ENCODE measurements around the gene PDE2A. TPM values are rescaled to one million over a fixed set of nuclear protein-coding genes. Genes with fewer than 3 reads are reported as not detected.

PDE2A gene
- total and polyA plus RNA-seq, 2 of the 4 experiments (the other 2 are of a cell fraction): 0.02 TPM; not detected in 1

DNA sequence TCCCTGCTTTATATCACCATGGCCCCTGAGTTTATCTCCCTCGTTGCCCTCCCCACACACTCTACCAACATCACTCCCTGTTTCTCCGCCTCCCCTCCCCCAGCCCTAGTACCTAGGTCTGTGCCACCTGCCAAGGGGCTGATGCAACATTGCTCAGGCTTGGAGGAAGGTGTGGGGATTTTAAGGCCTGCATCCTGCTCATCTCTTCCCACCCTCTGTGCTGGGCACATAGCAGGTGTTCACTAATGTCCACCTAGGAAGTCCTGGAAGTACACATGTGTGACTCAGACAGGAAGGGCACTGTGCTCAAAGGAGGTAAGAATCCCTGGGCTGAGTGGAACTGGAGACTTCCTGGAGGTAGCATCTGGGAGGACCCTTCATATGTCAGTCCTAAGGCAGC lies 37.0 kb downstream of the PDE2A start (continued):
- TF ChIP-seq FOS (IDR thresholded peaks at IDR 0.05; ENCODE audit: low read depth, low read length) (no peak), MAZ (IDR thresholded peaks at IDR 0.05; ENCODE audit: borderline replicate concordance, low read depth, low read length) (no peak), POLR2A (IDR thresholded peaks at IDR 0.05; ENCODE audit: low read depth, low read length) (no peak), RFX5 (IDR thresholded peaks at IDR 0.05; ENCODE audit: low read depth, low read length) (no peak), RAD21 (IDR thresholded peaks at IDR 0.05; ENCODE audit: low read length) (no peak), SMC3 (IDR thresholded peaks at IDR 0.05; ENCODE audit: low read depth, low read length) (no peak)

GRCh38 chr11:72636376-72636775 lies 37.8 kb downstream of the PDE2A start:
- Histone ChIP-seq H3K9me3 (ENCODE audit: control insufficient read depth, insufficient read depth, low read length) (peaks cover 5% of the 10 kb centered on the region; the same call in 1 of the 2 replicates), H3K4ac (ENCODE audit: low read depth, low read length) (no peak overlapping the region), H2AFZ (replicated peaks; ENCODE audit: low read length, poor library complexity) (no peak overlapping the region), H3K23ac (ENCODE audit: low read depth, low read length) (no peak overlapping the region), H3K14ac (replicated peaks; ENCODE audit: low read depth, low read length) (no peak overlapping the region), H4K8ac (ENCODE audit: low read depth in 2 of 2, low read length in 2 of 2) (no peak overlapping the region), H3K4me3 (ENCODE audit: insufficient read depth, low read depth, low read length) (no peak overlapping the region), H4K91ac (ENCODE audit: insufficient read depth, low read depth, low read length) (no peak overlapping the region), H2BK5ac (ENCODE audit: low read depth, low read length, poor library complexity, severe bottlenecking) (no peak overlapping the region), H3K18ac (ENCODE audit: low read depth, low read length) (no peak overlapping the region), H3K4me1 (ENCODE audit: control insufficient read depth, insufficient read depth, low read length) (no peaks in the 10 kb centered on the region), H2BK15ac (ENCODE audit: low read depth, low read length) (no peak overlapping the region), H4K20me1 (ENCODE audit: insufficient read depth, low read length) (no peaks in the 10 kb centered on the region), H3K79me1 (ENCODE audit: low read depth in 1 of 2, low read length in 2 of 2) (no peaks in the 10 kb centered on the region), H3K9me1 (ENCODE audit: insufficient read depth, low read length) (no peaks in the 10 kb centered on the region), H2BK20ac (ENCODE audit: low read depth, low read length) (no peak overlapping the region), H3K9ac (ENCODE audit: low read depth, low read length) (no peak overlapping the region), H3K56ac (ENCODE audit: extremely low read depth, insufficient read depth, low read length) (no peak overlapping the region), H2AK9ac (replicated peaks; ENCODE audit: low read depth, low read length, poor library complexity) (no peak overlapping the region), H2BK120ac (ENCODE audit: low read depth, low read length) (no peak overlapping the region), H3K27ac (ENCODE audit: insufficient read depth, low read length) (no peak overlapping the region), H4K5ac (ENCODE audit: low read depth, low read length) (no peak overlapping the region), H3K36me3 (ENCODE audit: control insufficient read depth, insufficient read depth, low read length) (no peaks in the 10 kb centered on the region), H2AK5ac (ENCODE audit: low read depth, low read length) (no peak overlapping the region), H3K4me2 (ENCODE audit: low read depth, low read length) (no peak overlapping the region), H3K27me3 (ENCODE audit: control insufficient read depth, insufficient read depth, low read length) (peaks cover 94% of the 10 kb centered on the region)
- ChIA-PET CTCF (interaction anchor here (1.3 kb wide), 1 partner anchor 10 kb away, joined by 4 read pairs; no protein-coding TSS in a partner anchor), POLR2A (ENCODE audit: unreplicated experiment) (no interaction called here)
- BruUV-seq (replicated peaks): no TSS peak
- no peak for ATAC-seq (ENCODE audit: low read depth)
- intact Hi-C loops (cut with micrococcal nuclease) (no loop called here), in situ Hi-C loops (cut with MboI; ENCODE audit: low sequenced_read_pairs) (no loop called here), dilution Hi-C loops (cut with HindIII; ENCODE audit: low sequenced_read_pairs, unreplicated experiment) (no loop called here)
- TF ChIP-seq CHD1 (IDR thresholded peaks at IDR 0.05; ENCODE audit: low read depth, low read length): no peak
- TF ChIP-seq NFE2L2 (IDR thresholded peaks at IDR 0.05; ENCODE audit: low read depth, low read length): no peak
- TF ChIP-seq CTCF (conservative IDR thresholded peaks at IDR 0.05; ENCODE audit: low read depth, low read length): no peak
- TF ChIP-seq FOS (IDR thresholded peaks at IDR 0.05; ENCODE audit: low read depth, low read length): no peak
- no peak for TF ChIP-seq MAFK (IDR thresholded peaks at IDR 0.05; ENCODE audit: low read depth, low read length)
- no peak for DNase-seq
- WGBS, 2 experiments (ENCODE audit: extremely low coverage in 2 of 2, insufficient read length in 1 of 2): 59% methylated on average over 2 of the region's 3 CpGs; no CpG with 5 or more reads in 1 of the 2 experiments

All from IMR-90 (cell line).